NCI-H526 treated with DMSO at 0.1 percent for 48 hours (cell line): ENCODE measurements around the gene ZSCAN23.
"Not testable (repeated sequence)": the region's sequence is repeated elsewhere in the genome, so short reads cannot be mapped to it uniquely, and the experiment has no call there.

Source experiments
- DNase-seq: peaks from one replicate; lab custom pipeline; 2025; lab: John Stamatoyannopoulos, UW

The ZSCAN23 gene

DNA sequence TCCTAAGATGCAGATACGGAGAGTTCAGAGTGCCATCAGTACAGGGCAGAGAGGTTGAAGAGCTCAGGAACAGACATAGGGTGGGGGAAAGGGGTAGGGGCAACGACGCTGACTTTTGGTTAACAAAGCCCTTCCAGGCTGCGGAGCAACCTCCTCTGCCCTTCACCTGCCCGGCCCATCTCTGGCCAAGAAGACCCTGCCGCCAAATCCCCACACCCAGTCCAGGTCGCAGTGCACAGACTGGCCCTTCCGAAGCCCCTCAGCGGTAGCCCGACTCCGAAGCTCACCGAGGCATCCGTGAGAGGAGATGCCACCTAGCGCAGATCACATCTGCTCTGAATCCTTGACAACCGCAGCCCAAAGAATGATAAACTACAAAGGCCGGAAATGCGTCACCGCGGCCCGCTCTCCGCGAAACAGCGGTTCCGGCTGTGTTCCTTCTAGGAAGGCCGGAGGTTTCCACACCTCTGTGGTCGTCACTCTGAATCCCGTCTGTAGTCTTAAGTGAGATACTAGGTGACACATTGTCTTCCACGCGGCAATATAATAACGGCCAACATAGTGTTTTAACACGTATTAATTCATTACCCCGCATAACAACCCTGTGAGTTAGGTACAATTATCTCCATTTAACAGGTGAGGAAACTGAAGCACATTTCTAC is at the start of gene ZSCAN23:
TSS of gene ZSCAN23 (minus strand) at position 380 of the 662 bp plus-strand sequence. CDS start 7,225 bp downstream, outside the sequence.
- DNase-seq: peak; percentile 79

DNA sequence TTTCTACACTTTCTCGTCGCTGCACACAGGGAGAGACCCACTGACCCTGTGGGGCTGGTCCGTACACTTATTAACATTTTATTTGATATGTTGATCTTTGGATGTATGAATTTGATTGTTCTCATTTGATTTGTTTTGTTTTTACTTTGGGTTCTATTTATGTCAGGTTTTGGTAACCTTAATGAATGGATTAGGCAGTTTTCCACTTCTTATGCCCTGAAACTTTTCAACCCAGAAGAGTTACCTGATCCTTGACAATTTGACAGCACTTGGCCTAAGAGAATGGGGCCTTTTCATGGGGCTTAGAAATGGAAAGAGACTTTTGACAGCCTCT is 48.7 kb upstream of the ZSCAN23 start:
- no peak for DNase-seq

DNA sequence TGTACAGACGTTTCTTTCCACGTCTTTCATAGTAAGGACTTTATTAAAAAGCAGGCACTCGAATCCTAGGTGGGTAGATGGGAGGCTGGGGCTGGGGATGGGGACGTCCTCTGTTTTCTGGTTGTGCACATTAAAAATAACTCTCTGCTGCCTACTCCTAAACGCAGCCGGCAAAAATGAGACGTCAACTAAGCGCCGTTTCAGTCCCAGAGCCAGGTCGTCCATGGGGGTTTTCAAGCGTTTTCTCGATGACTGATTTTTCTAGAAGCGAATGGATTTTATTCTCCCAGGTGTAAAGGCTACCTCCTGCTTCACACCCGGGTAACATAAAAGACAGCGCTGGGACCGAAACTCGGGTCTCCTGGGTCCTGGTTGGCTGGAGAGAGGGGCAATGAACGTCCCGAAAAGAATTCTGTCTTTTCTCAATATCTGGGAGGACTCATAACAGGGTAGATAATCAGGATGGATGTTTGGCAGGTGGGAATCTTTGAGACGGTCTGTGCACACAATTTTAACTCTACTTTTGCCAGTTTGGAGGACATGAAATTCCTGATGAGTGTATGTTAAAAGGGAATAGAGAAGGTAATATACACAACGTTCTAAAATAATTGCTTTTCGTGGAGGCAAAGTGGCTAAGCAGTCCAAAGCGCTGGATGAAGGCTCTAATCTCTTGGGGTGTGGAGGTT is 47.1 kb upstream of the ZSCAN23 start:
- no peak for DNase-seq

DNA sequence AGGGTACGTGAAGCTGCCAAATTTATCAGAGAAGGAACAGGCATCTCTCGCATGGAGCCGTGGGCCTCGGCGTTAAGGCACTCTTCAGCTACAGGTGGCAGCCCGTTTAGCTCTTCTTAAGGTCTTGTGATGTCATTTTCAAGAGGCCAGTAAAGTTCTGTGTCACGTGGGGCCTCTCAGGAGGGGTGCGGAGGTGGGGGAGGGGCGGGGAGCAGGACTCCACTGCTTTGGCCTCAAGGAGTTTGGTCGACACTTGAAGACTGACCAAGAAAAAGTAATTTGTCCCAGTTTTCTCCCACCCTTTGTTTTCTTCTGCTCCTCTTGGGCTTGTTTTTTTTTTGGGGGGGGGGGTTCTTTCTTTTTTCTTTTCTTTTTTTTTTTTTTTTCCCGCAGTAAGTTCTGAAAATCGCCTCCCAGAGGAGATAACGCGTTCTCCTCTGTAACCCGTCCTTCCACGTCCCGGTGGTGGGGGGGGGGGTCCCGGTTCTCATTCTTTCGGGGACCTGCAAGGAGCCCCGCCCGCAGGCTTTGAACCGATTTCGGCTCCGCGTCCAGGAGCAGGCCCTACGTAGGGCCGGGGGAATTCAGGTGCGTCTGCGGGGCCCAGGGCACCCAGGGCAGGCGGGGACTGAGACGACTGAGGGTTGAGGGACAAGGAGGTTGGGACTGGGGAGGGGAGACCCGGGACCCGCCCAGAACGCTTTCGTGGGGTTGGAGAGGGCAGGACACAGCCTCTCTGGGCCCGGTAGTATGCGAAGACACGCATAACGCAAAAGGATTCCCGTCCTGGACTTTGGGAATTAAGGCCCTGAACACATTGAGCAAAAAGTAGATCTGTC is 46.3 kb upstream of the ZSCAN23 start:
- no peak for DNase-seq

DNA sequence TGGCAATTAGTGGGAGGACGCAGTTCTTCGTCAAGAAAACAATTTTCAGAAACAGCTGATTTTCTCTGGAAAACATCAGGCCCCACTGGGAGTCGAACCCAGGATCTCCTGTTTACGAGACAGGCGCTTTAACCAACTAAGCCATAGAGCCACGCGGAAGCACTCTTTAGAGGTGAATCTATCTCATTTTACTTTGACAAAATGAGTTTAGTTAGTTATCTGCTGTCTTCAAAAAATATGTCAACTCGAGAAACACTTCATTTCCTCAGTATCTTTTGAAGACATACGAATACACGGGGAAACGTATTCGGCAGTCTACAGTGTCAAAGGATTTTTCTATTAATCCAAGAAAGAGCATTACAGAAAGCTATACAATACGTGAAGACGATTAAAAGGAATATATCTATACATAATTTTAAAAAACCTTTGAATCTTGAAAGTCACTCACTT is 45.6 kb upstream of the ZSCAN23 start:
- DNase-seq: no peak

DNA sequence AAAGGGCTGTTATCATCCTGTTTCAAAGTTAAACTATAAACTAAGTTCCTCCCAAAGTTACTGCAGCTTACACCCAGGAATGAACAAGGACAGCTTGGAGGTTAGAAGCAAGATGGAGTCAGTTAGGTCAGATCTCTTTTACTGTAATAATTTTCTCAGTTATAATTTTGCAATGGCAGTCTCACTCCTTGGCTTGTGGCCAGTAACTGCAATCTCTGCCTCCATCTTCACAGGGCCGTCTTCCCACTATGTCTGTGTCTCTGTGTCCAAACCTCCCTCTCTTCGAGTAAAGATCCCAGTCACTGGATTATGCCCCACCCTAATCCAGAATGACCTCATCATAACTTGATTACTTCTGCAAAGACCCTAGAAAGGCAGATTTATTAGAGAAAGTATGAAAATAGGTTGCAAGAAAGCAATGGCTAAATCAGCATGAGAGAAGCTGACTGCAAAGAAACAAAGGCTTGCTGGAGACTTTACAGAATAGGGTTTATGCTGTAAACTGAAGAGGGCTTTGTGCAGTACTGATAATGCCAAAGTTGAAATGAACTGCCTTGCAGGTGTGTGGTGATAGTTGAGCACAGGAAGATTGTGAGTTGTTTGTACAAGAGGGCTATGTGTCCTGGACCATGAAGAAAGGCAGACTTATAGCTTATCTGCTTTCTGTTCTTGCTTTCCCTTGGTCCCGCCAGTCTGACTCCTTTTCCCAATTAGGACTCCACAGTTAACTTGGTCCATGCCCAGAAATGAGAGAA is 43.9 kb upstream of the ZSCAN23 start:
- no peak for DNase-seq

DNA sequence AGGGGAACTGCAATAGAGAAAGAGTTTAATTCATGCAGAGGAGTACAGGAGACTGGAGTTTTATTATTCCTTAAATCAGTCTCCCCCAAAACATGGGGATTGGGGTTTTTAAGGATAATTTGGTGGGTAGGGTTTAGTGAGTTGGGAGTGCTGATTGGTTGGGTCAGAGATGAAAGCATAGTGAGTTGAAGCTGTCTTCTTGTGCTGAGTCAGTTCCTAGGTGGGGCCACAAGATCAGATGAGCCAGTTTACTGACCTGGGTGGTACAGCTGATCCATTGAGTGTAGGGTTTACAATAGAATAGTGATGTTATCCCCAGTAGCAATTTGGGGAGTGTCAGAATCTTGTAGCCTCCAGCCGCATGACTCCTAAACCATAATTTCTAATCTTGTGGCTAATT is 43.2 kb upstream of the ZSCAN23 start:
- no peak for DNase-seq

DNA sequence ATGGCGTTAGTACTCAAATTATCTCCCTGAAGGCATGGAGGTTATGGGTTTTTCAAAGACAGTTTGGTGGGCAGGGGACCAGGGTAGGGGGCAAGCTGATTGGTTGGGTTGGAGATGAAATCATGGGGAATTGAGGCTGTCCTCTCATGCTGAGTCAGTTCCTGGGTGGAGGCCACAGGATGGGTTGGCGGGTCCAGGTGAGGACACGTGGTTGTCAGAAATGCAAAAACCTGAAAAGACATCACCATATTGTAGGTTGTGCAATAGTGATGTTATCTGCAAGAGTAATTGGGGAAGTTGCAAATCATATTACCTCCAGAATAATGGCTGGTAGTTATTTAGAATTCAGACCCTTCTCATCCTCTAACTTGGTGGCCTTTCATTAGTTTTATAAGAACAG is 42.2 kb upstream of the ZSCAN23 start:
- DNase-seq: no peak

DNA sequence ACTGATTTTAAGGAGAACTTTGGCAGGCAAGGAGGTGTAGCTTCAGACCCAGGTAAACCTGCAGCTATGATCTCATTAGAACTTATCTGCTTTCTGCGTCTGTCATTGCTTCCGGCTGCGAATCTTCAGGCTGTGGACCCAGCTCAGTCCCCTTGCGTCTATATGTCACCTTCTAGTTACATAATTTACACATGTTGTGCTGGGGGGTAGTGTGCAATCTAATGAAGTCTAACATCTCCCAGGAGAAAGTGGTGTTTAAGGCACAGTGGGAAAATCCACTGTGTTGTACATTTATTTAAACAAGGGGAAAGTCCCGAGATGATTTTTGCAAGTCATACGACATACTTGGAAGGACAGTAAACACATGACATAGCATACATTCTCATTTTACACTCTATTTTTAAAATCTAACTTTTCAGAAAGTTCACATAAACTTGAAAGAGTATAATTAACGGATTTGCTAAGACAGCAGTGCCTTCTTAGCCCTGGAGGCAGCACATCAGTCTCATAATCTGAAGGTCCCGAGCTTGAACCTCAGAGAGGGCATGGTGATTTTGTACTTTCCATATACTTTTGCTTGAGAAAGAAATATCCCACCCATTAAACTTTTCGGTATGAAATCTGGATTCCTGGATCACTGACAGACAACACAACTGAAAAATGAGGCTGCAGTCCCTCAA is 37.1 kb upstream of the ZSCAN23 start:
- DNase-seq: no peak

DNA sequence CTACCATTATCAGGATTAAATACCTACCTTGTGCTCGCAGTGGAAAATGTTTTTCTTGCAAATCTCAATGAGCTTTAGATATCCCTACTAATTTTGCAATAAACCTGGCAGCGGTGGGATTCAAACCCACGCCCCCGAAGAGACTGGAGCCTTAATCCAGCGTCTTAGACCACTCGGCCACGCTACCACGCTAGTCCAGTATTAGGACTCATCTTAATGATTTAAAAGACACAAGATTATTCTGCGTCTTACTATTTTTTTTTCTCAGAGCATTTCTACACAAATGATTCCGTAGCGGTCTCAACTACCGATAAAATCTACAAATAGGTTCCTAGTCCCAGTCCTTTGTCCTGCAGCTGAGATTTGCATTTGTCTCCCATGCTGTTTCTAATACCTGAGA is 35.2 kb upstream of the ZSCAN23 start:
- no peak for DNase-seq

DNA sequence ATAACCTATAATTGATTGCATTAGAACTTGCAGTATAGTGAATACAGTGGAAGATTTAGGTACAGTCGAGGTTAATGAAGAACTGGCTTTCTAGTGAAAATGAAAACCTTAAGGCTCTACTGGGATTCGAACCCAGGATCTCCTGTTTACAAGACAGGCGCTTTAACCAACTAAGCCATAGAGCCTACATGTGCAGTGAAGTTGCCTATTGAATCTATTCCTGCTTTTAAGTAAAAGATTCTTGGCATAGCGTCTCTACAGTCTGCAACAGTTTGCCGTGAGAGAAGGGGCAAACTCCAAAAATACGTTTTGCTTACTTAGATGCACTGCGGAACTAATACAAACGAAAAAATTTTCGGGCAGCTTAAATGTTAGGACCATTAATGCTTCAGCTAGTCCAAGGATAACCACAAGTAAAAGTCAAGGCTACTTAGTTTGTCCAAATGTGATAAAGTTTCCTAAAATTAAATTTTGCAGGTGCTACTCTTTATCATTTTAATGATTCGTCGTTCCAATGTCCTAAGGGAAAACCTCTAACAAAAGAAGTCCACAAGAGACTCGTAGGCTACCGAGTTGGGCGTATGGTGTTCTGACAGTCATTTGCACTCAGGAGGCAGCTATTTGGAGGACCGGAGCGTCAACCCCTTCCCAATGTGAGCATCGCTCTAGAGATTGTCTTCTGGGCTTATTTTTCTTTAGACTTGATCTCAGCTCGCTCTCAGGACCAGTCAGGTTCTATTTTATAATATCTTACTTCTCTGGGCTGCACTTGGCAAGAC is 31.3 kb upstream of the ZSCAN23 start:
- peak; percentile 15 for DNase-seq

DNA sequence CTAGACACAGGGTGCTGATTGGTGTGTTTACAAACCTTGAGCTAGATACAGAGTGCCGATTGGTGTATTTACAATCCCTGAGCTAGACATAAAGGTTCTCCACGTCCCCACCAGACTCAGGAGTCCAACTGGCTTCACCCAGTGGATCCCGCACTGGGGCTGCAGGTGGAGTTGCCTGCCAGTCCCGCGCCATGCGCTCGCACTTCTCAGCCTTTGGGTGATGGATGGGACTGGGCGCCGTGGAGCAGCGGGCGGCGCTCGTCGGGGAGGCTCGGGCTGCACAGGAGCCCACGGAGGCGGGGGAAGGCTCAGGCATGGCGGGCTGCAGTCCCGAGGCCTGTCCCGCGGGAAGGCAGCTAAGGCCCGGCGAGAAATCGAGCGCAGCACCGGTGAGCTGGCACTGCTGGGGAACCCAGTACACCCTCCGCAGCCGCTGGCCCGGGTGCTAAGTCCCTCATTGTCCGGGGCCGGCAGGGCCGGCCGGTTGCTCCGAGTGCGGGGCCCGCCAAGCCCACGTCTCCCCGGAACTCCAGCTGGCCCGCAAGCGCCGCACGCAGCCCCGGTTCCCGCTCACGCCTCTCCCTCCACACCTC is 26.0 kb upstream of the ZSCAN23 start:
- not testable (repeated sequence) for DNase-seq

DNA sequence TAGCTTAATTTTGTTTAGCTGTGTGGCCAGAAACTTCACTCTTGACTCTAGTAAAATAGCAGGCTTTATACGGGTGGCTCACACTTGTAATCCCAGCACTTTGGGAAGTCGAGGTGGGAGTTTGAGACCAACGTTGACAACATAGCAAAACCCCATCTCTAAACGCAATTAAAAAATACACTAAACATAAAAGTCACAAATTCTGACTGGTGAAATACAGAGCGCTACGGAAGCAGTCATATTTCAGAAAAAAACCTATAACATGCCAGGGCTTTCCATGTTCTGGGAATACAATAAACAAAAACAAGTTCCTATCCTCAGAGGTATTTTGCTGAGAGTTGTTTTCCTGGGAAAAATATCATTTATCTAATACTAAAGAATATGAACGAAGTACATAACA is 24.8 kb upstream of the ZSCAN23 start:
- no peak for DNase-seq

DNA sequence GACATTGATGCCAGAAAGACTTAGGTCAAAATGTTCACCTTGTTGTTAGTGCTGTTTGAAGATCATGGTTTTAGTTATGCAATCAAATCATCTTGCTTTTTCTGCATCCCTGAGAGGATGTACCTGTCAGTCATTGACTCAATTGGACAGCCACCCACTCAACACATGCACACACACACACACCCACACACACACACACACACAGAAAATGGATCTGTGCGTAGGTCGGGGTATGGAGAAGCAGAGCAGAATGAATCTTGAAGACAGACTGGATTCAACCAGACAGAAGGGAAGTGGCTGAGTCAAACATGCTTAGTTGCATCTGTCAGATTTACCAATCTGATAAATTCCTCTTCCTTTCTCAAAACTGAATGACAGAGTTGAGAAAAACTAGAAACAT is 19.1 kb upstream of the ZSCAN23 start:
- no peak for DNase-seq

DNA sequence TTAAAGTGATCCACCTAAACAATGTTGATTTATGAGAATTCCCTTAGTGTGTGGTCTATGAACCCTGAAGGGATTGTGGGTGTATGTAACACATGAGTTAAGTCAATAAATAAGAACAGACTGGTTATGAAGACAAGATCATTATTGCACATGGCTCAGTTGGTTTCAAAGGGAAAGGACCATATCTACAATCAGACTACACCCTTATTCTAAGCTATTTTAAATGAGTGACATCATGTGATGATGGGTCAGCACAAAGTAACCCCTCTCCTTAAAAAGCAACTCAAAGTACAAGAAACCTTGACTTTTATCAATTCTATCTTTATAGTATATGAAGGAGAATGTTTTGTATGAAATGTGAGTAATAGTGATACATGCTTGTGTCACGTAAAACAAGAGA is 15.3 kb upstream of the ZSCAN23 start:
- DNase-seq: no peak

DNA sequence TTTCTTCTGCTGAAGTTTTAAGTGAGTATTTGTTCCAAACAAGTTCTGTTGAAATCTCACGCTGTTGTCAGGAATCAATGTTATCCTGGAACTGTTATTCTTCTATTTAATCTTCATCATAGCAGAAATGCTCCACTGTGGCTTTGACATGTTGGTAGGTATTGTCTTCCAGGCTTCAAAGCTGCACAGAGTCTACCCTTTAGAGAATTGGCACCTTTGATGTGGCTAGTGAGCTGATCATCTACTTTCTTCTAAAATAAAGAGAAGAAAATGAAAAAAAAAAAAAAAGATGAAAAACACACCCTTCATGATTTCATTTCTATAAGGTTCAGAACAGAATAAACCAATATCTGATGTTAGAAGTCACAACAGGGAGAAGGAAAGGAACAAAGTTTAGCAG is 5.8 kb upstream of the ZSCAN23 start:
- DNase-seq: no peak

DNA sequence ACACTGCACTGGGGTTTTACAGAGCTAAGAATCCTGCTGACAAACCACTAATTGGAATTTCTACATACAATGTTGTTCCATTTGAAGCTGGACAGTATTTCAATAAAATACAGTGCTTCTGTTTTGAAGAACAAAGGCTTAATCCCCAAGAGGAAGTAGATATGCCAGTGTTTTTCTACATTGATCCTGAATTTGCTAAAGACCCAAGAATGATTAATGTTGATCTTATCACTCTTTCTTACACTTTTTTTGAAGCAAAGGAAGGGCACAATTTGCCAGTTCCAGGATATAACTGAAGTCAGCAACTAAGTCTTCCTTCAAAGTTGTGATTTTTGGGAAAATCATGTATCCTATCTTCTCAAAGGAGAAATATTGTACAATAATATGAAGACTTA is 4.2 kb upstream of the ZSCAN23 start:
- DNase-seq: not testable (repeated sequence)

DNA sequence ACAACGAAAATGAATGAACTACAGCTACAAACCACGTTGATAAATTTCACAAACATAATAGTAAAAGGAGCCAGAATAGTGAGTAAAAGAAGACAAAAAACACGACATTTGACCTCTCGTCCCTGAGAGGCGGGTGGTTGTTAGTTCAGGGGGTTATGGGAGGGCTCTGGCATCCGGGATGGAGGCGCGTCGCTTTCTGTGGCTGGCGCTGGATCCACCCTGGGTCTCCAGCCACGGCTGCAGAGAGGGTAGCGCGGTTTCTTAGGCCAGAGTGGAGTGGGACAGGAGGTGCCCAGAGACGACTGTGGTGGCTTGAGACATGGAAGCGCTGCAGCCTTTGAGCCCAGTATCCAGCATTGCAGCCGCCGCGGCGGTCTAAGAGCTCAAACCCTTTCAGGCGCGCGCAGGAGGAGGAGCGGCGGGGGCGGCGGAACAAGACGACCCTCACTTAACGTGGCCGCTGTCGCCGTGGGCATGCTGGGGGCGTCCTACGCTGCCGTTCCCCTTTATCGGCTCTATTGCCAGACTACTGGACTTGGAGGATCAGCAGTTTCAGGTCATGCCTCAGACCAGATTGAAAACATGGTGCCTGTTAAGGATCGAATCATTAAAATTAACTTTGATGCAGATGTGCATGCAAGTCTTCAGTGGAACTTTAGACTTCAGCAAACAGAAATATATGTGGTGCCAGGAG is 3.7 kb upstream of the ZSCAN23 start:
- no peak for DNase-seq

DNA sequence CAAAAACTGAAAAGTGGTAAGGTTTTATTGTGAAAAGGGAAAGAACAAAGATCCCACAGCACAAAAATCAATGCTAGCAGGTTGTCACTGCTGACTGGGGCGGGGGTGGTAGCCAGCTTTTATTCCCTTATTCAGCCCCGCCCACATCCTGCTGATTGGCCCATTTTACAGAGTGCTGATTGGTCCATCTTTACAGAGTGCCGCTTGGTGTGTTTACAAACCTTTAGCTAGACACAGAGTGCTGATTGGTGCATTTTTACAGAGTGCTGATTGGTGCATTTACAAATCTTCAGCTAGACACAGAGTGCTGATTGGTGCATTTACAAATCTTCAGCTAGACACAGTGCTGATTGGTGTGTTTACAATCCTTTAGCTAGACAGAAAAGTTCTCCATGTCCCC is 1.5 kb upstream of the ZSCAN23 start:
- not testable (repeated sequence) for DNase-seq

DNA sequence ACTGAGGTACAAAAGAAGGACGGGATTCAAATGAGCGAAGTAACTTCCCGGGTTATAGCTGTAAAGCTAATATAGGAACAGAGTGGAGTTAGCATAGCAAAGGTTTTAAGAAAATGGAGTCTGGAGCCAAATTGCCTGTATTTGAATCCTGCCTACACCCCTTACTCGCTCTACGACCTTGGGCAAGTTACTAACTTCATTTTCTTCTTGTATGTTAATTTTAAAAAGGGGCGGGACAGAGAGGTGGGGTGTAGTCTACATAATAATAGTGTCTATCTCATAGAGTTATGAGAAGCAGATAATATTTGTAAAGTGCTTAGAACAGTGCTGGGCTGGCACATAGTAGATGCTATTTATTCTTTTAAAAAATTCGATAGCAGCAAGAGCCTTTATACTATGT is 705 bp downstream of the ZSCAN23 start:
- no peak for DNase-seq
